ENCODE measurements around the gene GRIK1.

Gene GRIK1

GRCh38 chr21:29487154-29487553 is 452.6 kb downstream of the GRIK1 start:
- Histone ChIP-seq H3K79me2 (ENCODE audit: insufficient read depth, low read length) (no peaks in the 10 kb centered on the region), H3K4me3 (ENCODE audit: low read depth, low read length, poor library complexity, severe bottlenecking) (no peak overlapping the region), H3K4me2 (ENCODE audit: low read length) (no peak overlapping the region), H3K9me3 (ENCODE audit: low read length) (no peaks in the 10 kb centered on the region), H3K4me1 (ENCODE audit: insufficient read depth, low read length, severe bottlenecking) (no peaks in the 10 kb centered on the region), H3K27me3 (ENCODE audit: insufficient read depth, low read length) (no peaks in the 10 kb centered on the region), H3K9ac (ENCODE audit: low read length) (no peak overlapping the region), H3F3A (ENCODE audit: insufficient read depth, low read length) (no peaks in the 10 kb centered on the region), H3K9me2 (ENCODE audit: low read depth, low read length) (no peaks in the 10 kb centered on the region), H4K20me1 (ENCODE audit: insufficient read depth, low read length) (no peaks in the 10 kb centered on the region), H3K27ac (ENCODE audit: low read depth, low read length, poor library complexity, severe bottlenecking) (no peak overlapping the region), H3K36me3 (ENCODE audit: insufficient read depth, low read length) (no peaks in the 10 kb centered on the region), H2AFZ (ENCODE audit: low read length) (no peak overlapping the region)
- TF ChIP-seq EZH2 (IDR thresholded peaks at IDR 0.05; ENCODE audit: borderline replicate concordance, low read length) (no peak), CTCF (IDR thresholded peaks at IDR 0.05; ENCODE audit: low read length) (no peak)
